AG20443 (cell line): ENCODE data around the gene CA9.
"Not testable (repeated sequence)": the region's sequence is repeated elsewhere in the genome, so short reads cannot be mapped to it uniquely, and the experiment has no call there.

ENCODE experiments used
- DNase-seq: peaks from one replicate; pipeline ENCODE4 v3.0.0; 2012; ENCODE audit warnings: low spot score, mixed read lengths

Gene CA9

DNA sequence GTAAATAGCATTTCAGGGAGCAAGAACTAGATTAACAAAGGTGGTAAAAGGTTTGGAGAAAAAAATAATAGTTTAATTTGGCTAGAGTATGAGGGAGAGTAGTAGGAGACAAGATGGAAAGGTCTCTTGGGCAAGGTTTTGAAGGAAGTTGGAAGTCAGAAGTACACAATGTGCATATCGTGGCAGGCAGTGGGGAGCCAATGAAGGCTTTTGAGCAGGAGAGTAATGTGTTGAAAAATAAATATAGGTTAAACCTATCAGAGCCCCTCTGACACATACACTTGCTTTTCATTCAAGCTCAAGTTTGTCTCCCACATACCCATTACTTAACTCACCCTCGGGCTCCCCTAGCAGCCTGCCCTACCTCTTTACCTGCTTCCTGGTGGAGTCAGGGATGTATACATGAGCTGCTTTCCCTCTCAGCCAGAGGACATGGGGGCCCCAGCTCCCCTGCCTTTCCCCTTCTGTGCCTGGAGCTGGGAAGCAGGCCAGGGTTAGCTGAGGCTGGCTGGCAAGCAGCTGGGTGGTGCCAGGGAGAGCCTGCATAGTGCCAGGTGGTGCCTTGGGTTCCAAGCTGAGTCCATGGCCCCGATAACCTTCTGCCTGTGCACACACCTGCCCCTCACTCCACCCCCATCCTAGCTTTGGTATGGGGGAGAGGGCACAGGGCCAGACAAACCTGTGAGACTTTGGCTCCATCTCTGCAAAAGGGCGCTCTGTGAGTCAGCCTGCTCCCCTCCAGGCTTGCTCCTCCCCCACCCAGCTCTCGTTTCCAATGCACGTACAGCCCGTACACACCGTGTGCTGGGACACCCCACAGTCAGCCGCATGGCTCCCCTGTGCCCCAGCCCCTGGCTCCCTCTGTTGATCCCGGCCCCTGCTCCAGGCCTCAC lies at the start of gene CA9:
Gene CA9 (plus strand): TSS at position 797 of the 893 bp plus-strand sequence. CDS start 32 bp downstream, at position 829.
- DNase-seq = no peak

DNA sequence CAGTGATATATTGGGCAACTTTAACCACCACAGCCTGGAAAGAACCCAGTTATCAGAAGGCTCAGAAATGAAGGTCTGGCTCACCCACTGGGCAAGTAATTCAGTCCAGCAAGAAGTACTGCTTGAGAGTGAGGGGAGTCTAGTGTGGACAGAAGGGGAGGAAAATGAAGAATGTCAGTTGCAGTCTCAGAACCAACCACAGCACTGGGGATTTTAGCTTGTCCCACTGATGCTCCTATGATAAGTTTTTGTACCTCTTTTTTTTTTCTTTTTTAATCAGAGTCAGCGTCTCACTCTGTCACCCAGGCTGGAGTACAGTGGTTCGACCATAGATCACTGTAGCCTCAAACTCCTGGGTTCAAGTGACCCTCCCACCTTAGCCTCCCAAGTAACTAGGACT lies 46.2 kb upstream of the CA9 start:
- DNase-seq = peak; percentile 2

DNA sequence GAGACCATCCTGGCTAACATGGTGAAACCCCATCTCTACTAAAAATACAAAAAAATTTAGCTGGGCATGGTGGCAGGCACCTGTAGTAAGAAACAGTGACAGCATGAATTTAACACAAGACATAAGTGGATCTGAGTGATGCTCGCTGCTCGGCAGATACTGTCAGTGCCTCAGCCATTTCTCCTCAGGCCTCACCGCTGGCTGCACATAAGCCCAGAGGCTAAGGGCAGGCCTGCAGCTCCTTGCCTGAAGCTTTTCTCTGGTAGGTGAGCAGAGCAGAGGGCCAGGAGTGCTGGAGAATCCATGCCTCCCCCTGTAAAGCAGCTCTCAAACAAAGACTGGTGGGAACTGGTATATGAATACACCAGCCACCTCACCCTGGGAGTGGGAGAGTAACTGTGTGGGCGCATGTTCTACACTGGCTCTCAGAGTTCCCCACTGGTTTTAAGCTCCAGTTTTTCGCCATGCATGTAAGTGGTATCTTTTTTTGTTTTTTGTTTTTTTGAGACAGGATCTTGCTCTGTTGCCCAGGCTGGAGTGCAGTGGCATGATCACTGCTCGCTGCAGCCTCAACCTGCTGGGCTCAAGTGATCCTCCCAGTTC lies 45.2 kb upstream of the CA9 start:
- DNase-seq = no peak

DNA sequence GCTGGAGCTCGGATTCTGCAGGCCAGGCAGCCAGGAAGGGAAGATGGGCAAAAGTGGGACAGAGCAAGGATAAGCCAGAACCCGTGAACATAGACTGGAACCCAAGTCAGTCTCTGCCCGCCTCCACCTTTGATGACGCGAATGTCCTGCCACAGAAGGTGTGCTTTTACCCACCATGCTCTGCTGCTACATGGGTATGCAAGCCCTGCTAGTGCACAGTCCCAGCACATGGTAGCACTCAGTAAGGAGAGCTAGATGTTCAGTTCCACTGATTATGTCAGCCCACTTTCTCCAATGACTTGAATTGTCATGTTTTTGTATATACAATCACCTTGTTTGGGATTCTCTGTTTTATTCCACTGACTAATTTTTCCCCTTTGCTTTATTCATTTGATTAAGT lies 44.1 kb upstream of the CA9 start:
- no peak for DNase-seq

DNA sequence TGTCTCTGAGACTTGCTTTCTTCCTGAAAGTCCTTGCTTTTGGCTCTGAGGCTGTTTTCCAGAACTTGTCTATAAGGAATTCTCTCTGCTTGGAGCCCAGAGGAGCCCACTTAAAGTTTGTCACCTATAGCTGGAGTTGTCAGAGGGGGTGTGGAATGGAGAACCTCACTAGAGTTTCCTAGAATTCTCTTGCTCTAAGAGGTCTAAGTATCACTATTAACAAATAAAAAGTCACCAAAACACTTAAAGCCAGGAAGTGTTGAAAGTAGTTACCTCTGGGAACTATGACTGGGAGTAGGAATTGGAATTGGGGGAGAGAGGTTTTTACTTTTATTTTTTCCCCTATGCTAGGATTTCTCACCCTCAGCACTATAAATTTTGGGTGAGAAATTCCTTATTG lies 38.0 kb upstream of the CA9 start:
- DNase-seq = no peak

DNA sequence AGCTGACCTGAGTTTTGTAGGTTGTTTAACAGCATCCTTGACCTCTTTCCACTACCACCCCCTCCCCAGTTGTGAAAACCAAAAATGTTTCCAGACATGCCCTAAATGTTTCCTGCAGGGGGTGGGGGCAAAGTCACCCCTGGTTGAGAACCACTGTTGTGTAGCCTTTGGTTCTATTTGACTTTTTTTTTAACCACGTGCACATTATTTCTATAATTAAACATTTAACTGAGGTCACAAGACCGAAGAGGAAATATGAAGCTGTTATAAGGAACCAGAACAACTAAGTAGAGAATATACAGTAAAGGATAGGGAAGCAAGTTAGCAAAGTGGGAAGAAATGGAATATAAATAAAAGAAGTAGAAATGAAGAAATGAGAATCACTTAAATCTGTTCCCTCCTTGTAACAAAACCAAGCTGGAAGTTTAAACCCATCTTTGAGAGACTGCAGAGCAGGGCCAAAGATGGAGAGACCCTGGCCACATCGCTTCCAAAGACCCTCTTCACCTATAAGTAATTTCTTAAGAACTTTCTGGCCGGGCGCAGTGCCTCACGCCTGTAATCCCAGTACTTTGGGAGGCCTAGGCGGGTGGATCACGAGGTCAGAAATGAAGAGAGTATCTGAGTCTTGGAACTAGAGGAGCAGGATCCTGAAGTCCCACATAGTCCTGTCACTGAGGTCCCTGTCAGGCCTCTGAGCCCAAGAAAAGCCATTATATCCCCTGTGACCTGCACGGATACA lies 37.4 kb upstream of the CA9 start:
- DNase-seq = no peak

DNA sequence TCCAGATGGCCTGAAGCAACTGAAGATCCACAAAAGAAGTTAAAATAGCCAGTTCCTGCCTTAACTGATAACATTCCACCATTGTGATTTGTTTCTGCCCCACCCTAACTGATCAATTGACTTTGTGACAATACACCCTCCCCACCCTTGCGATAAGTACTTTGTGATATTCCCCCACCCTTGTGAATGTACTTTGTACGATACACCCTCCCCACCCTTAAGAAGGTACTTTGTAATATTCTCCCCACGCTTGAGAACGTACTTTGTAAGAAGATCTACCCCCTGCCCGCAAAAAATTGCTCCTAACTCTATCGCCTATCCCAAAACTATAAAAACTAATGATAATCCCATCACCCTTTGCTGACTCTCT lies 36.9 kb upstream of the CA9 start:
- DNase-seq = not testable (repeated sequence)

DNA sequence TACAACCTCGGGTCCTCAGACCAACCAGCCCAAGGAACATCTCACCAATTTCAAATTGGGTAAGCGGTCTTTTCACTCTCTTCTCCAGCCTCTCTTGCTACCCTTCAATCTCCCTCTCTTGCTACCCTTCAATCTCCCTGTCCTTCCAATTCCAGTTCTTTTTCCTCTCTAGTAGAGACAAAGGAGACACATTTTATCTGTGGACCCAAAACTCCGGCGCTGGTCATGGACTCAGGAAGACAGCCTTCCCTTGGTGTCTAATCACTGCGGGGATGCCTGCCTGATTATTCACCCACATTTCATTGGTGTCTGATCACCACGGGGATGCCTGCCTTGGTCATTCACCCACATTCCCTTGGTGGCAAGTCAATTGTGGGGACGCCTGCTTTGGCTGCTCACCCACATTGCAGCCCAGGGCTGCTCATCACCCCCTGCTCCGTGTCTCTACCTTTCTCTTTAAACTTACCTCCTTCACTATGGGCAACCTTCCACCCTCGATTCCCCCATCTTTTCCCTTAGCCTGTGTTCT lies 36.2 kb upstream of the CA9 start:
- DNase-seq = not testable (repeated sequence)

DNA sequence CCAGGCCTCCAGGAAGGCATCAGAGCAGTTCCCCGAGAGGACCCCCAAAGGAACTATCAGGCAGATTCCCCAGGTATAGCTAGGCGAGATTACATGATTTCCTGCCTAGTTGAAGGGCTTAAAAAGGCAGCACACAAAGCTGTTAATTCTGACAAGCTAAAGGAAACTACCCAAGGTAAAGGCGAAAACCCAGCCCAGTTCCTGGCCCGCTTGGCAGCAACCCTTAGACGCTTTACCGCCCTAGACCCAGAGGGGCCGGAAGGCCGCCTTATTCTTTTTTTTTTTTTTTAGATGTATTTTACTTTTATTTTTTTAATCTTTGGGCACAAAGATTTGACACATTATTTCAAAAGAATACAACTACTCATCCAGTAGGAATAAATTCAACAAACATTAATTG lies 35.0 kb upstream of the CA9 start:
- DNase-seq = not testable (repeated sequence)

DNA sequence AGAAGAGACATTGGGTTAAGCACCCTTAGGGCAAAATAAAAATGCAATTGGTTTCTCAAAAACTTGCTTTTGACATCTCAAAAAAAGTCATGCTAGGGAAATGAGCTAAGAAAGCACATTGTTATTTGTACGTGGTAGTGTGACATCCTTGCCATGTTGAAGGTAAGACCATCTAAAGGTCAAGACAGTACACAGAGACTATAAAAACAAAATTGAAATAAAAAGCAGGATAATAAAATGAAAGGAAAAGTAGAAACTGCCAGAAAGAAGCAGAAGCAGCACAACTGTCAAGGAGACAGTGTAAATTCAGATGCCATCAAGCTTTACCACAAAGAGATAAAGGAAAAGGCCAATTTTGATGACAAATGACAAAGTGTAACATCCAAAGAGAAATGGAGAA lies 34.5 kb upstream of the CA9 start:
- not testable (repeated sequence) for DNase-seq

DNA sequence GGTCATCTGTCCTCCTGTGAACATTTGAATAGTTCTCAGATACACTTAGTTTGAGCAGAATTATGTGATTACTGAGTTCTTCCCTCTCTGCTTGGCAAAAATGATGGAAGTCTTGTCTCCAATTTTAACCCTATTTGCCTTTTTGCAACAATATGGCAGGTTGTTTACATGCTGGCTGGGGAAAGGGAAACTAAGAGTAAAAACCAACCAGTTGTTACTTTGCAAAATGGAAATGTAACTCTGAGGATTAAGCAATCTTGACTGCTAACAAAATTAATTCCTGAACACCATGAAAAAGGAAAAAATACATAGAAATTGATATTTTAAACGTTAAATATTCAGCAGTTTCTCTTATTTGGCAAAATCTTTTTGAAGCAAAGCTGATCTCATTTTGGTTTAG lies 34.1 kb upstream of the CA9 start:
- no peak for DNase-seq

DNA sequence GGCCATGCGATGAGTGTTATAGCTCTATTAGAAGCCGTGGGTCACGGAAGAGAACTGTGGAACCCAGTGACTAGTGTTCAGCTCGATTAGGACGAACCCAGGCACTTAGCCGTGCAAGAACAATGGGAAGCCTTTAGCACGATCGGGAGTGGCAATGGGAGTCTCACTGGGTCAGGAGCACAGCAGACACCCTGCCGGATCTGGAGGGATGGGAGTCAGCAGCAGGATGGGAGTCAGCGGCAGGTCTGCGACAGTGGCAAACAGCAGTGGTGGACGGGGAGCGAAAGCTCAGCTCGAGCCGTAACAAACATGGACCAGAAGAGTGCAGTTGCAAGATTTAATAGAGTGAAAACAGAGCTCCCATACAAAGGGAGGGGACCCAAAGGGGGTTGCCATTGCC lies 33.3 kb upstream of the CA9 start:
- DNase-seq = not testable (repeated sequence)

DNA sequence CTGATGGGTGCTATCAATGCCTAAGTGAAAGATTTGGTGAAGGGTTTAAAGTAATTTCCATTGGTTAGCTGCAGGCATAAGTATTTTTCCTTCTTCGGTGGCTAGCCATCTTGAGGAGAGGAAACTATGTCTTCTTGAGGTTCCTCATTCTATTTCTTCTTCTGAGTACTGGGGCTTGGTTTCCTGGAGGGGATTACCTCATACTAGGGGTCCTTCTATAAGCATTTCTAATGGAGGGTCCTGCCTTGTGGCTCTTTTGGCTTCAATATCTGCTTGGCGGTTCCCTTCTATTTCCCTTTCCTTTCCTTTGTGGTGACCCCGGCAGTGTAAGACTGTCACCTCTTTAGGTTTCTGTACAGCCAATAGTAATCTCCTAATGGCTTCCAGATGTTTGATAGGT lies 32.2 kb upstream of the CA9 start:
- not testable (repeated sequence) for DNase-seq

DNA sequence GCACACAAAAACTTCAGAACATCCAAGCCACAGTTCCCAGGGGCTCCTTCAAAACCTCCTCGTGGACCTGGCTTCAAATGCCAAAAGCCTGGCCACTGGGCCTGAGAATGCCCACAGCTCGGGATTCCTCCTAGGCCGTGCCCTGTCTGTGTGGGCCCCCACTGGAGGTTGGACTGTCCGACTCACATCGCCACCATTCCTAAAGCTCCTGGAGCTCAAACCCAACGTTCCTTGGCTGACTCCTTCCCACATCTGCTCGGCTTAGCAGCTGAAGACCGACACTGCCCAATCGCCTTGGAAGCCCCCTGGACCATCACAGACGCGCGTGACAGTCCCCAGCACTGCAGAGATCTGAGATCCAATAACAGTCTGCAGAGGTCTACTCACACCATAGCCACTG lies 30.7 kb upstream of the CA9 start:
- DNase-seq = no peak

DNA sequence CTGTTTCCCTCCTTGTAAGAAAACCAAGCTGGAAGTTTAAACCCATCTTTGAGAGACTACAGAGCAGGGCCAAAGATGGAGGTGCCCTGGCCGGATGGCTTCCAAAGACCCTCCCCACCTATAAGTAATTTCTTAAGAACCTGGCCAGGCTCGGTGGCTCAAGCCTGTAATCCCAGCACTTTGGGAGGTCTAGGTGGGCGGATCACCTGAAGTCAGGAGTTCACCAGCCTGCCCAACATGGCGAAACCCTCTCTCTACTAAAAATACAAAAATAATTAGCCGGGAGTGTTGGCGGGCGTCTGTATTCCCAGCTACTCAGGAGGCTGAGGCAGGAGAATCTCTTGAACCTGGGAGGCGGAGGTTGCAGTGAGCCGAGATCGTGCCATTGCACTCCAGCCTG lies 28.0 kb upstream of the CA9 start:
- DNase-seq = not testable (repeated sequence)

DNA sequence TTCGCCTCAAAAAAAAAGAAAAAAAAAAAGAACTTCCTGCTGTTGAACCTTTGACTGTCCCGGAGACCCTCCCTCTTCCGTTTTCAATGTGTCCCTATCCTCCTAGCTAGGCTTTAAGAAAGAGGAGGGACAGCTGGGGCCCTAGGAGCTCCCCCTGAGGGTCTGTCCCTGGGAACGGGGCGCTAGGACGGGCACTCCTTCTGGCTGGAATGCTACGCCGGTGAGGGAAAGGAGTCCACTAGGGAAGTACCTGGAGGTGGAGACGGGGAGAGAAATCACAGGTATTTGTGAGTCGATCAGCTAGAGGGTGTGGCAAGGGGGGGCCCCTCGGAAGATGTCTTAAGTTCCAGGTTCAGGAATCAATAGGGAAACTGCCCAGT lies 27.6 kb upstream of the CA9 start:
- DNase-seq = no peak

DNA sequence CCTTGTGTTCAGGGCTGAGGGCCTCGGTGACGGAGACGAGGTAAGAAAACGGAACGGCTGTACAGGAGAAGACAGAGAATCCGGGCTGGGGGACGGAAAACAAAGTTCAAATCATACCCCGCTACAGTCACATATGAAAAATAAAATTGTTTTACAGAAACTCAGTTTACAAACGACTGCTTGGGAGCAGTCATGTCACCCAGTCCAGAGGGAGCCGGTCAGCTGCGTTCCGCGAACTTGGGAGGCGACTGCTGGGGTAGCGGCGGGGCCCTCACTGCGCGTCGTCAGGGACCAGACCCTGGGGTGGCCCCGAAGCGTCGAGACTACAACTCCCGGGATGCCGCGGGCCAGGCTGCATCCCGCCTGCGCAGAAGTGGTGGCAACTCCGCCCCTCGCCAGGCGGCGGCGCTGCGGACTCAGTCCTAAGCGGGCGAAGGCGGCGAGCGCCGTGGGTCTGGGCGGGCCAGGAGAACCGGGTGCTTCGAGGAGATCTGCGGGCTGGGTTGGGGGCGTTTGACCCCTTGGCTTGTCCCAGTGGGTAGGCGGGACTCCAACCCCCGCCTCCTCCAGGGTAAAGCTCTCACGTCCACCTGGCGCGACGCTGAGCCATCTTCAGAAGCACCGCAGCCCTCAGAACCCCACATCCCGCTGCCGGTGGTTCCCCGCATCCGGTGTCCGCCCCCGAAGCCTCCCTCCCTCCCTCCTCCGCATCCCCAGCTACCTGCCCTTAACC lies 27.0 kb upstream of the CA9 start:
- DNase-seq = peak; percentile 96

DNA sequence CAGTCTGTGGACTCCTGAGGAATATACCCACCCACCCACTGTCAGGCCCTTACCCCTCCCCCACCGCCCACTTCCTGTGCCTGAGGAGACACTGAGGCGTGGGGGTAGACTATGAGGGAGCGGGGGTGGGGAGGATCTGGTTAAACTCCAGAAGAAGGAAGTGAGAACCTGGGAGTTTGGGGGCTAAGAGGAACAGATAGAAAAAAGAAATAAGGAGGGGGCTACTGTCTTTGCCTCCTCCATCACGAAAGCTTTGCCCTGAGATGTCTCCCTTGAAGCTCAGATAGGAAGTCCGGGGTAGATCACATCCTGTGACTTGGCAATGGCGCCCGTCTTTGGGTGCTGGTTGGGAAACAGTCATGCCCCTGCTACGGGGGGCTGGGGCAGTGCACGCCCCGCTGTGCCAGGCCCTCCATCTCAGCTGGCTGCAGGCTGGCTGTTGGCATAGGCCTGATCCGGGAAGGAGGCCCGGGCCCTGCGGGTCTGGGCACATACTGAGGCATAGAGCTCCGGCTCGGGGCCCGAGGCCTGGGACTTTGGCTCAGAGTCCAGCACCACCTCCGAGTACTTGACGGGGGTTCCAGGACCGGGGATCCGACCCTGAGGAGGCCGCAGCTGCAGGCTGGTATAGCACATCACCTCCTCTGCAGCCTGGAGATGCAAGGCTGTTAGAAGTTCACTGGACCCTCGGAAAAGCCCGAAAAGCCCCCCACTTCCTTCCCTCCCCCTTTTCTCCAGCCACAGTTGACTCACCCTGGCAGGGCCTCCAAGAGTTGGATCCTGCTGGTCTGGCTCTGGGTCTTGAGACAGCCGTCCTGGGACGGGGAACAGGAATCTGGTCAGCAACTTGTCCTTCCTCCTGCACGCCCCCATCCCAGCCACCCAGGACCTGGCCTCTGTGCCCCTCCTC lies 24.0 kb upstream of the CA9 start:
- no peak for DNase-seq

DNA sequence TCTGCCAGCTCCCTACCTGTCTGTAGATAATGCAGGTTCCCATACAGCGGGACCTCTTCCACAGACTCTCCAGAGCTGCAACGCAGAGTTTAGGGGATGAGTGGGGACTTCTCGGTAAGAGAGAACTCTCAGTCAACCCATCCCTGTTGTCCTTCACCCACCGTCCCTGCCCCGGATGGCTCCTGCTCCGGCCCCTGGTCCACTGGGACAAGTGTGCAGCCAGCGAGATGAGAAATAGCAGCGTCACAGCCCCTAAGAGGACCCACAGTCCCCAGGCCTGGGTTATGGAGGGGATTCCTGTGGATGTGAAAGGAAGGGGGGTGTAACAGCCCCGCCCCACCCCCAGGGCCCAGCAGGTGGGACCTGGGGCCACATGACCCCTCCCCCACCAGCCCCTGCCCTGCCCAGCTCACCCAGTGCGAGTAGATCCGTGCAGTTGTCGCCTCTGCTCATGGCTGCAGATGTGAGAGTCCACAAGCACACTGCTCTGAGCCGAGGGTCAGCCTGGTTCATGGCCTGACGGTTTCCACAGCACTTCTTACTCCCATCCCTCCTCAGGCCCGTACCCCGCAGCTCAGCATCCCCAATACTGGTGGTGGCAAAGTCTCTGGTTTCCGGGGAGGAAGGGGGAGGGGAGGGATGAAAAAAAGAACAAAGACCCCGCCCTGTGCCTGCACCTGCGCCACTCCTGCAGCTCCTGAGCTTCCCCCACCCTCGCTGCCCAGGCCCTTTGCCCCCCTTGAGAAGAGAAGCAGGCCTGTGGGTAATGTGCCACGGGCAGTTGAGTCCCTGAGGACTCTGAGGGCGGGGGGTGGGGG lies 23.2 kb upstream of the CA9 start, which contains the start of gene SIT1:
Gene SIT1 (minus strand): TSS at position 591 of the 818 bp plus-strand sequence. CDS start 78 bp downstream, at position 513.
- no peak for DNase-seq
